ENCODE data around the gene OSBPL3.

Gene OSBPL3

GRCh38 chr7:24959735-24960485 is 20.1 kb downstream of the OSBPL3 start:
- in situ Hi-C loops (cut with HindIII; ENCODE audit: low sequenced_read_pairs): no loop called here

- in situ Hi-C loops (cut with HindIII; ENCODE audit: low sequenced_read_pairs): no loop called here
Measured at GRCh38 chr7:24958399-24958798, 21.6 kb downstream of the OSBPL3 start.

DNA sequence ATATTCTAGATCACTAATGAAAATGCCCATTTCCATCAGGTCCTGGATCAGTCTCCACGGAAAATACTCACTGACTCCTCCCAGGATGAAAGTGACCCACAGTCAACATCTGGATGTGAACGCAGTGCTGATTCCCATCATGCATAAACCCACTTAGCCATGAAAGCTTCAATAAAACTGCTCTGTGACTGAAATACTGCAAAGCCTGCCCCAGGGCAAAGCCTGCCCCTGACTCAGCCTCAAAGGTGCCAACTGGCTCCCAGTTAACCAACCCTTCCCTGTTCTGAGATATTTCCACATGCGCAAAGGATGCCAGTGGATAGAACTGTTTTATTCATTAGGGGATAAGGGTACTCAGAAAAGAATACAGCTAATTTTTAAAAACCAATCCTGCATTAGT is 24.0 kb downstream of the OSBPL3 start:
- in situ Hi-C loops (cut with HindIII; ENCODE audit: low sequenced_read_pairs): no loop called here

GRCh38 chr7:24955313-24955712 is 24.7 kb downstream of the OSBPL3 start:
- in situ Hi-C loops (cut with HindIII; ENCODE audit: low sequenced_read_pairs): no loop called here

DNA sequence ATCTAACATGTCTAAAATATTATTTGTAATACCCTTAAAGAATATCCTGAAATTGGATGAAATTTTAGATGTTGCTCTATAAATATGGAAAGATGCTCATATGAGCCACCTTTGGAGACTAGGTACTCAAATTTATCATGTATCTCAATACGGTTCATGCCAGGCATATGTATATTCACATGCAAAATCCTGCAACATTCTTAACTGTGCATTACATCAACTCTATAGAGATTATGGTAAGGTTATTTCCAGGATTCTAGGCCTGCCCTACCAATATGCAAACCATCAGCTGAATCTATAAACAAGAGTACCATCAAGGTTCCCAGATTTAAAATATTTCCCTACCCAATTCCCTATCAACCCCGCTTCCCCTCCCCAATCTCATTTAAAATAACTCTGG is 27.5 kb downstream of the OSBPL3 start:
- in situ Hi-C loops (cut with HindIII; ENCODE audit: low sequenced_read_pairs): no loop called here

DNA sequence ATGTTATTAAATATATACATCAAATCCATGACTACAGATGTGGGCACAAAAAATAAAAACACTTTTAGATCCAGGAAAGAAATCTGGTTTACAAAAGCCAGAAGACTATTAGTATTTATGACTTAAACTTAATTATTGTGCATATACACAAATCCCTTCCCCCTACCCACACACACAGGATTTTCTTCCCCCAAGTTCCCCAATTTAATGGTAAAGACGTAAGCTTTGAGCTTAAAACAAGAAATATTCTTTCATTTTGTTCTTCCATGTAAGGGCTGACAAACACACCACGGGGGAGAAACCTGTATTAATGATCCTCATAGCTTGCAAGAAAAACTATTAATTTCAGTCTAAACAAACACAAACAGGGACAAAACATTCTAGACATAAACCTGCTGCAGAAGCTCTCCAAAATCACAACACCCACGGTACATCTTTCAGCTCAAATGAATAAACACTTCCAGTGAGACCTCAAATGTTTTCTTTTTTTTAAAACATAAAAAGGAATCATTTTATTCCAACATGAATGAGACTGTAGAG is 28.5 kb downstream of the OSBPL3 start:
- in situ Hi-C loops (cut with HindIII; ENCODE audit: low sequenced_read_pairs): no loop called here

DNA sequence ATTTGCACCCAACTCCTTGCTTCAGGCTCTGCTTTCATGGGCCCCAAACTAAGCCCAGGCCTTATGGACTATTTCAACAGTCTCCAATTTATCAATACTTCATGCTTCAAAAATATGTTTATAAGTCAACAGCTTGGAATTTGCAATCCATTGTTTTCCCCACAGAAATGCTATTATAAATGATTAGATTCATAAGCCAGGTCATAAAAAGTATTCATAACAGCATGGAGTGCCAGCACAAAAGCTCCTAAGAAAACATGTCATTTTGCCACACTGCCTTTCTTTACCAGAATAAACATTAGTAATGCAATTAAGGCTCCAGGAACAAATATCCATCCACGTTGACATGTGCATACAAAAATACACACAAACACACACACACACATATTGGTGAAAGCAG is 30.1 kb downstream of the OSBPL3 start:
- in situ Hi-C loops (cut with HindIII; ENCODE audit: low sequenced_read_pairs): no loop called here

- in situ Hi-C loops (cut with HindIII; ENCODE audit: low sequenced_read_pairs): no loop called here
Measured at GRCh38 chr7:24948739-24949138, 31.2 kb downstream of the OSBPL3 start.

DNA sequence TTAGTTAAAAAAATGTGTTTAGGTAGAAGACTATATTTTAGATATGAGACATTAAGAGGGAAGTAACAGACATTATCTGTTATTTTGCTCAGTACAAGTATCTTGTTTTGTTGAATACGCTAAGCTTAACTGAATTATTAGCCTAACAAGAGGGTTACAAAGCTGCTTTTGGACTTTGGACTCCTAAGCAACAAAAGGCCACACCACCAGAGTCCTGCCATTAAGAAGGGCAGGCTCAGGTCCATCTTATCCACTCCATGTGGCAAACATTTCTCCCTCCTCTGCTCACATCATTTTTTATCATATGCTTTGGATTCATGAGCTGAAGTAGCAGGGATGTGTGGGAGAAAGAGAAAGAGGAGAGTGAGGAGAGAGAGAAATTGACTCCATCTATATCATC is 33.5 kb downstream of the OSBPL3 start:
- in situ Hi-C loops (cut with HindIII; ENCODE audit: low sequenced_read_pairs): no loop called here

GRCh38 chr7:24945899-24946298 is 34.1 kb downstream of the OSBPL3 start:
- in situ Hi-C loops (cut with HindIII; ENCODE audit: low sequenced_read_pairs): no loop called here

DNA sequence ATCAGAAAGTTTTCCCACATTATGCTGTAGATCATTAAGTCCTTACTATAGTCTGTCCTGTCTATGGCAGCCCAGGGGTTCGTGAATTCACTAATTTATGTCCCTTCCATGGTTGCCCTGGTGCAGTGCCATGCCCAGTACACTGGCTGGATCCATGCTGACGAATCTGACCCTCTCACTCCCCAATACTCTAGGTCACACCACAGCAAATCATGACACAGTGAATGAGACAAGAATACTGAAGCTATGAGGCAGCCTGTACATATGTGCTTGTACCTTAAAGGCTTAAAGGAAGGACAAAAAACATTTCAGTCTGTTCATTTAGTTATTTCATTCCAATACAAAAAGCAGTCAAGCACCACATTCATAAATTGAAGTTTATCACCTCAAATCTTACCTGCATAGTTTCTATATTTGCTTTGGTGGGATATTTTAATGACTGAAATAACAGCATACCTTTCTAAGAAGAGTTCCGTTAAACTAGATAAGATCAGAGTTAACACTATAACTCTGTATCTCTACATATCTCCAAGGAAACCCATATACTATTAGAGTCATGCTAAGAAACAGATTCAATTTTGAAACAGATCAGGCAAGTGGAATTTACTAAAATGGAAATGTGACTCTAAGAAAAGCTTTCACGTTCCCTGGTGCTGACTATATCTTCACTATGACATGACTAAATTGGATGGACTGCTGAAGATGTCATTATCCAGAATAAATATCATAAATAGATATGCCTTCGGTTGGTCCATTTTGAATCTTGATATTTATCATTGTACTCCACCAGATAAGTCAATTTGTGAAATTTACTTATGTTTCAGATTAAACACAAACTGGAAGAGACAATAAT is 36.7 kb downstream of the OSBPL3 start:
- in situ Hi-C loops (cut with HindIII; ENCODE audit: low sequenced_read_pairs): no loop called here

DNA sequence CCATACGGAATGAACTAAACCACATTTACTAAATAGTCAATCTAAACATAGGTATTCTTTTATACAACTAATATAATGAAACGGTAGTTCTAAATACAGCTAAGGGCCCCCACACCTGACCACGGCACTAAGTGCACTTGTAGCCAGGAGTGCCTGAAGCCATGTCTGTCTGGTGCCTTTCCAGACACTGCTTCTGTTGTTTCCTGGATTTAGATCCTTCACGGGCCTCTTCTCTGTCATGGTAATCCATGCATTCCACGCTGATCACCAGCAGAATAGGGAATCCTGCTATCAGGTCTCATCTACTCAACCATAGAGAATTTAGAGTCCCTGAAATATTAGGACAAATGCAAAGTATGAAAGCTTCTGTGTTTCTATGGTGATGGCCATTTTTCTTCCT is 37.8 kb downstream of the OSBPL3 start:
- in situ Hi-C loops (cut with HindIII; ENCODE audit: low sequenced_read_pairs): no loop called here

GRCh38 chr7:24939416-24939815 is 40.6 kb downstream of the OSBPL3 start:
- in situ Hi-C loops (cut with HindIII; ENCODE audit: low sequenced_read_pairs): no loop called here

- in situ Hi-C loops (cut with HindIII; ENCODE audit: low sequenced_read_pairs): no loop called here
Measured at GRCh38 chr7:24936121-24936824, 43.7 kb downstream of the OSBPL3 start.

GRCh38 chr7:24933298-24933697 is 46.7 kb downstream of the OSBPL3 start:
- in situ Hi-C loops (cut with HindIII; ENCODE audit: low sequenced_read_pairs): no loop called here

DNA sequence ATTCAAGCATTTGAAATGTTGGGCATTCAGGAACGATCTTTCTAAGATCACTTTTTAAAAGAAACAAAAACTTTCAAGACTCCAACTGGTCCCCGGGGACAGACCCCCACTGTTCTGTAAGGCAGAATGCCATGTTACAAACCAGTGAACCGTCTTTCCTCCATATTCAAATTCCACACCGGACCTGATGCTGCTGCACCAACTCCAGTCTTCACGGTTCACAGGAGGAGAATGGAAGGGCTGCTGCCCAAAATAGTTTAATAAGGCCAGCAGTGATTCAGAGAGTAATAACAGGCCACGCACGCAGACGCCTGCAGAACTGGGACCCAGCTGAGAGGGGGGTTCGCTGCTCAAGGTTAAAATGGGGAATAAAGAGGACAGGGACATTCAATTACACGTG is 47.2 kb downstream of the OSBPL3 start:
- in situ Hi-C loops (cut with HindIII; ENCODE audit: low sequenced_read_pairs): no loop called here

- in situ Hi-C loops (cut with HindIII; ENCODE audit: low sequenced_read_pairs): no loop called here
Measured at GRCh38 chr7:24932389-24932788, 47.6 kb downstream of the OSBPL3 start.

GRCh38 chr7:24931844-24932243 is 48.1 kb downstream of the OSBPL3 start:
- in situ Hi-C loops (cut with HindIII; ENCODE audit: low sequenced_read_pairs): no loop called here

DNA sequence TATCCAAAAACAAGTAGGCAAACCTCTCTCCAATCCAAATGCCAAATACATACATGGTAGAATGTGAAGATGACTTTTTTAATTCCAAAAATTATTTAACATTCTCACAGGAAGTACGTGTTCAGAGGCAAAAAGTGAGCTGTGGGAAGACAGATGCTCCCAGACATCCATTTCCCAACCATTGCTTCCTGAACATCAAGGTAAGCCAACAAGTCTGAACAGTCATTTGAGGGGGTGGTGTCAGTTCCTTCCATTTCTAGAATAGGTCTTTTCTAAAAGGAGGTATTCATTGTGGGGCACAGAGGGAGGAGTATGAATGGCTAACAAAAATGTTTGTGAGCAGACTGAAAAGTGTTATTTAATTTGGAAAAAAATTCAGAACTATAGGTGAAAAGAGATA is 49.1 kb downstream of the OSBPL3 start:
- in situ Hi-C loops (cut with HindIII; ENCODE audit: low sequenced_read_pairs): no loop called here

DNA sequence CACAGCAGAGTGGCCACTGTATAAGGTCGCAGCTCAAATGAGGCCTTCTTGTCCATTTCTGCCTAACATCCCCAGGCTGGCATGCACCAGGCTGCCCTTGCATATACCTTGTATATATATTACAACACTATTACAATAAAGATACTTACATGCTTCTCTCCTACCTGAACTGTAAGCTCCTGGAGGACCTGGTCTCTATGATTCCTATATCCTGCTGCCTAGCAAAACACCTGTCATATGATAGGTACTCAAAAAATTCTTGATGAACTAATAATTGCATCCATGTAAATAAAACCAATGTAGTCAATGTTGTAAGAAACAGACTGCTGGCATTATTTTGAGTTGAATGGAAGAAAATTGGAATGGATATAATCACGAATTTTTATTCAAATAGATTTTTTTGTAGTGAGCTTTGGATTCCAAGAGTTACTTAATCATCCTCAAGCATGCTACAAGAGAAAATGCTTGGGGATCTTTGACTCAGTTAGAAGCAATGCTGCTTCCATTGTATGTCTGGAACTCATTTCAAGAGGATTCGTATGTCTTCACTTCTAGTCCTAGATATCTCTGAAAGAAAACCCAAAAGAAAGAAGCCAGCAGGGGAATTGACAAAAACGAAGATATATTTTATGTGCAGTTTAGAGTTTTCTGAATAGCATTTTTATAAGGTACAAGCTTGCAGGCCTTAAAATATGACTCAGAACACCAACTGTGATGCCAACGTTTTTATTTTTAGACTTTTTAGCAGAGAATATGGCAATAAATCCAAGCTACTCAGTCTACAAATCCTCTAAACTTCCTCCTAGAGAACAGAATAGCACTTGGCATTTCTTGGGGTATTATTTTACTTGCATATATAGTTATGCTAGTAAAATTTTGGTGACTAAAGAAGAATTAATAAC is 53.1 kb downstream of the OSBPL3 start:
- in situ Hi-C loops (cut with HindIII; ENCODE audit: low sequenced_read_pairs): no loop called here
